Endothelial cell (in vitro differentiated cells): ENCODE data around the gene KCNT2. TPM values are rescaled to one million over a fixed set of nuclear protein-coding genes. Genes with fewer than 3 reads are reported as not detected.

ENCODE experiments used
- DNase-seq: peaks from one replicate; pipeline ENCODE4 v3.0.0; 2021; ENCODE audit warnings: low spot score
- H3K27ac Mint-ChIP-seq: one replicate; pipeline ENCODE4 v1.8.0; 2021; ENCODE audit warnings: mixed read lengths, inconsistent platforms; ENCODE audit not compliant: unreplicated experiment
- H3K27me3 Mint-ChIP-seq: one replicate; pipeline ENCODE4 v1.8.0; 2021; ENCODE audit warnings: mild to moderate bottlenecking, moderate library complexity, mixed read lengths, inconsistent platforms; ENCODE audit not compliant: unreplicated experiment
- H3K36me3 Mint-ChIP-seq: one replicate; pipeline ENCODE4 v1.8.0; 2021; ENCODE audit warnings: mild to moderate bottlenecking, low read depth, mixed read lengths, inconsistent platforms; ENCODE audit not compliant: unreplicated experiment
- H3K4me1 Mint-ChIP-seq: one replicate; pipeline ENCODE4 v1.8.0; 2021; ENCODE audit warnings: mild to moderate bottlenecking, mixed read lengths, inconsistent platforms; ENCODE audit not compliant: unreplicated experiment
- H3K4me3 Mint-ChIP-seq: one replicate; pipeline ENCODE4 v1.8.0; 2021; ENCODE audit warnings: mild to moderate bottlenecking, mixed read lengths, inconsistent platforms; ENCODE audit not compliant: unreplicated experiment
- H3K9me3 Mint-ChIP-seq: one replicate; pipeline ENCODE4 v1.8.0; 2021; ENCODE audit warnings: mixed read lengths, inconsistent platforms; ENCODE audit not compliant: unreplicated experiment
- CTCF ChIP-seq: fragments of 200-600 bp; sonication (generic); IDR thresholded peaks from one replicate; pipeline ENCODE4 v1.5.0; 2021; ENCODE audit warnings: antibody characterized with exemption; ENCODE audit not compliant: unreplicated experiment
- total RNA-seq: library from RNA; stranded (reverse); fragmentation: NEBNext Ultra II Directional; extraction: Animal tissue kit (Norgen Biotek cat#: 25700); gene quantifications from one replicate; pipeline ENCODE4 v1.2.1, GENCODE V29; 2021; ENCODE audit not compliant: unreplicated experiment

KCNT2 gene
- total RNA-seq, 1 donor from 2014 or later, result 7.1 TPM

- Mint-ChIP-seq H3K4me1 (peaks cover 6% of the 10 kb centered on the region), H3K27ac (no peak overlapping the region), H3K4me3 (no peak overlapping the region), H3K36me3 (no peaks in the 10 kb centered on the region), H3K9me3 (no peaks in the 10 kb centered on the region), H3K27me3 (no peaks in the 10 kb centered on the region)
- DNase-seq, result no peak
- TF ChIP-seq CTCF, result no peak
Observed at GRCh38 chr1:196573226-196573625, 35.0 kb downstream of the KCNT2 start.

DNA sequence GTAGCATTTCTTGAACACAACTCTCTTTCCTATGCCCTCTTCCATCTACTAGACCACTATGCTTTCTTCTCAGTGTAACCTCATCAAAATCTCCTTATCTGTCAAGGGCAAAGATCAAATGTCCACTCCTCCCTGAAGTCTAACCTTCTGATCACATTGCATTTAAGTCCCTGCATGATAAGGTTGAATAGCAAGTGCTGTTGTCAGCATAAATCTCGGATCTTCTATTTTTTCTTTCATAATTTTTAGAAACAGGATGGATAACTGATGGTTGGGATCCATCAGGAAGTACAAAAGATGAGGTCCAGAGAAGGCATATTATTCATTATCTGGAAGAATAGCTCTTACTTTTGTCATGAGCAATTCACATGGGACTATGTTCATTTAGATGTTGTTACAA is 41.0 kb downstream of the KCNT2 start:
- H3K4me1 Mint-ChIP-seq, result peaks cover 3% of the 10 kb centered on the region
- no peak for TF ChIP-seq CTCF
- no peak overlapping the region for H3K27ac Mint-ChIP-seq
- no peaks in the 10 kb centered on the region for H3K9me3 Mint-ChIP-seq
- DNase-seq, result no peak
- peaks cover 8% of the 10 kb centered on the region for H3K36me3 Mint-ChIP-seq
- no peaks in the 10 kb centered on the region for H3K27me3 Mint-ChIP-seq
- H3K4me3 Mint-ChIP-seq, result no peak overlapping the region

- DNase-seq, result no peak
- H3K27me3 Mint-ChIP-seq, result no peaks in the 10 kb centered on the region
- no peak overlapping the region for H3K27ac Mint-ChIP-seq
- no peak overlapping the region for H3K4me3 Mint-ChIP-seq
- peaks cover 8% of the 10 kb centered on the region for H3K36me3 Mint-ChIP-seq
- TF ChIP-seq CTCF, result no peak
- H3K4me1 Mint-ChIP-seq, result no peaks in the 10 kb centered on the region
- H3K9me3 Mint-ChIP-seq, result no peaks in the 10 kb centered on the region
Observed at GRCh38 chr1:196563768-196564167, 44.5 kb downstream of the KCNT2 start.

- no peak for TF ChIP-seq CTCF
- Mint-ChIP-seq H3K27ac (no peak overlapping the region), H3K36me3 (no peaks in the 10 kb centered on the region), H3K4me1 (no peaks in the 10 kb centered on the region), H3K27me3 (no peaks in the 10 kb centered on the region), H3K4me3 (no peak overlapping the region), H3K9me3 (no peaks in the 10 kb centered on the region)
- DNase-seq, result no peak
Observed at GRCh38 chr1:196559314-196559713, 48.9 kb downstream of the KCNT2 start.

- no peak for DNase-seq
- Mint-ChIP-seq H3K36me3 (no peaks in the 10 kb centered on the region), H3K27me3 (no peaks in the 10 kb centered on the region), H3K4me1 (no peaks in the 10 kb centered on the region), H3K9me3 (no peaks in the 10 kb centered on the region), H3K4me3 (no peak overlapping the region), H3K27ac (no peak overlapping the region)
- TF ChIP-seq CTCF, result no peak
Observed at GRCh38 chr1:196558411-196558810, 49.8 kb downstream of the KCNT2 start.
